Lung (tissue), 12 donors: Measurements from ENCODE around the gene PDCD1LG2. TPM values are rescaled to one million over a fixed set of nuclear protein-coding genes. Genes with fewer than 3 reads are reported as not detected.

Experiments used
- ATAC-seq: fragments of 200-7000 bp; cut with Tn5 transposase; one replicate; pipeline ENCODE4 v1.9.1; 2020; ENCODE audit warnings: moderate number of reproducible peaks; ENCODE audit not compliant: insufficient read depth, low FRiP score
- DNase-seq, 3 donors: peaks; one replicate each; pipeline ENCODE4 v3.0.0-alpha.2; 2013 to 2017
- H3K27ac ChIP-seq, 2 donors: one replicate each; pipeline ENCODE4 v1.5.1; 2013; ENCODE audit warnings: mild to moderate bottlenecking in 2 of 2, moderate library complexity in 2 of 2, control low read depth in 1 of 2, inconsistent platforms in 1 of 2, low read depth in 1 of 2, low read length in 1 of 2
- H3K27me3 ChIP-seq, 3 donors: one replicate each; pipeline ENCODE4 v1.5.1; 2013; ENCODE audit warnings: low read length in 2 of 3; ENCODE audit not compliant: control insufficient read depth in 3 of 3, insufficient read depth in 3 of 3
- H3K36me3 ChIP-seq, 4 donors: one replicate each; pipeline ENCODE4 v1.5.1; 2013; ENCODE audit warnings: low read length in 4 of 4, mild to moderate bottlenecking in 1 of 4, moderate library complexity in 1 of 4; ENCODE audit not compliant: control insufficient read depth in 4 of 4, insufficient read depth in 4 of 4
- H3K4me1 ChIP-seq, 5 donors: one replicate each; pipeline ENCODE4 v1.5.1; 2013; ENCODE audit warnings: low read length in 5 of 5, mild to moderate bottlenecking in 2 of 5, moderate library complexity in 1 of 5; ENCODE audit not compliant: control insufficient read depth in 5 of 5, insufficient read depth in 5 of 5
- H3K4me3 ChIP-seq: one replicate; pipeline ENCODE4 v1.5.1; 2013; ENCODE audit warnings: mild to moderate bottlenecking, control low read depth, moderate library complexity
- H3K9ac ChIP-seq, 2 donors: one replicate each; pipeline ENCODE4 v1.5.1; 2013; ENCODE audit warnings: low read length in 2 of 2, control low read depth in 1 of 2; ENCODE audit not compliant: insufficient read depth in 1 of 2
- H3K9me3 ChIP-seq, 4 donors: one replicate each; pipeline ENCODE4 v1.5.1; 2013; ENCODE audit warnings: low read length in 3 of 4, mild to moderate bottlenecking in 1 of 4, moderate library complexity in 1 of 4; ENCODE audit not compliant: control insufficient read depth in 4 of 4, insufficient read depth in 3 of 4
- CTCF ChIP-seq: IDR thresholded peaks from 2 replicates; pipeline ENCODE4 v1.5.1; 2012; ENCODE audit warnings: mild to moderate bottlenecking; ENCODE audit errors: control extremely low read depth, extremely low read depth
- WGBS, 2 donors: extraction: QIAGEN DNeasy Blood & Tissue Kit; methylation state at CpG; one replicate each; pipeline ENCODE4 v1.1.7; 2013; 5-methylcytosine and 5-hydroxymethylcytosine counted together
- polyA plus RNA-seq, 2 donors: library from polyadenylated mRNA; stranded (reverse); fragments of 200-250 nt; gene quantifications; one replicate each; pipeline ENCODE4 v1.2.1, GENCODE V29; 2013
- total RNA-seq, 2 donors: library from RNA; depleted of rRNA in 1 of 2; stranded (reverse); fragments of >200 nt in 1 of 2; gene quantifications; one replicate each; pipeline ENCODE4 v1.2.1, GENCODE V29; 2014 to 2021
- donor health status: control.
- donor health status: control.
- donor health status: Bipolar disorder and iron deficiency.
- donor health status: healthy.
- donor health status: DM: yes; HTN: yes; CAD: no.

Gene PDCD1LG2
- total and polyA plus RNA-seq, 4 donors = 0.87 to 6.7 (median 3.1) TPM

DNA sequence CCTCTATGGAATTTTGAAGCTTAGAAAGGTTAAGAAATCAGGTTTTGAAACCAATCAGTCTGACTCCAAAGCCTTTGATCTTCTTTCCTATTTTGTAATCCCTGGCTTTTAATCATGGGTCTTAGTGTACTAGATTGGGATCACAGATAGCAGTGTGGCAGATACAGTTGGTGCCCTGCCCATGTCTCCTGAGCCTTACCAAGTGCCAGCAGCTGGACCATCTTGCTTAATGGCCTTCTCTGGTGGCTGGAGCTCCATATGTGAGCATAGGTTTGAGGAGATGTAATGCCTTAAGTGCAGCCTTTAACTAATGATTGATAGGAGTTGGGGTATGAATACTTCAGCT lies 101.8 kb downstream of the PDCD1LG2 start:
- Histone ChIP-seq H3K9me3 (no peaks in the 10 kb centered on the region), H3K4me1 (peaks cover 0 to 7% (median 0%) of the 10 kb centered on the region in 5 donors), H3K4me3 (no peak overlapping the region), H3K36me3 (no peaks in the 10 kb centered on the region), H3K27me3 (no peaks in the 10 kb centered on the region), H3K27ac (no peak overlapping the region), H3K9ac (no peak overlapping the region)
- DNase-seq (no peak), ATAC-seq (no peak)
- TF ChIP-seq CTCF = no peak

GRCh38 chr9:5614192-5614591 lies 103.9 kb downstream of the PDCD1LG2 start:
- DNase-seq = no peak
- no peaks in the 10 kb centered on the region for H3K27me3 ChIP-seq
- no peak overlapping the region for H3K9ac ChIP-seq
- H3K9me3 ChIP-seq = no peaks in the 10 kb centered on the region
- no peak overlapping the region for H3K27ac ChIP-seq
- H3K4me3 ChIP-seq = no peak overlapping the region
- H3K36me3 ChIP-seq = no peaks in the 10 kb centered on the region
- 93 to 99% methylated on average over 4 of the region's 4 CpGs for WGBS, 2 donors
- TF ChIP-seq CTCF = no peak
- H3K4me1 ChIP-seq = peaks cover 0 to 3% (median 0%) of the 10 kb centered on the region in 5 donors
- no peak for ATAC-seq

DNA sequence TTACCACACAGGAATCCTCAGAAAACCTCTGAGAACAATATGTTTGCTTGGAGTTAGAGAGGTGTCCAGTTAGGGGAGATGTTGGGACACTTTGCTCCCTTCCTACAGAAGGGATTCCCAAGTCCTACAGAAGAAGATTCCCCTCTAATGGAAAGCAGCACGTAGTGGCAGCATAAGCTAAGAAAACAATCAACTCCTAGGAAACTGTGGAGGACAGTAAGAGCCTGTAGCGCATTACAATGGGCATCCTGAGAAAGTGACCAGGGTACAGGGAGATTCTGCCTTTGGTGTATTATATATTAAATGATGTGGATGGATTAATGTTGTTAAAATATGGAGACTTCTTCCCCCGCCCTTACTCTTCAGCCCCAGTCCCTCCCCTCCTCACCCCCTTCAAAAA lies 104.7 kb downstream of the PDCD1LG2 start:
- Histone ChIP-seq H3K4me1 (peaks cover 0 to 2% (median 0%) of the 10 kb centered on the region in 5 donors), H3K9ac (no peak overlapping the region), H3K27me3 (no peaks in the 10 kb centered on the region), H3K9me3 (no peaks in the 10 kb centered on the region), H3K36me3 (no peaks in the 10 kb centered on the region), H3K4me3 (no peak overlapping the region), H3K27ac (no peak overlapping the region)
- DNase-seq (no peak), ATAC-seq (no peak)
- 92% methylated on average over 3 of the region's 3 CpGs for WGBS, 2 donors
- no peak for TF ChIP-seq CTCF

GRCh38 chr9:5617749-5618148 lies 107.4 kb downstream of the PDCD1LG2 start:
- DNase-seq (no peak), ATAC-seq (no peak)
- TF ChIP-seq CTCF = no peak
- Histone ChIP-seq H3K36me3 (no peaks in the 10 kb centered on the region), H3K4me3 (no peak overlapping the region), H3K9me3 (no peaks in the 10 kb centered on the region), H3K9ac (no peak overlapping the region), H3K27me3 (no peaks in the 10 kb centered on the region), H3K4me1 (peaks cover 0 to 5% (median 0%) of the 10 kb centered on the region in 5 donors), H3K27ac (no peak overlapping the region)
